Measurements from ENCODE around the gene ZBTB20.

GRCh38 chr3:114649331-114649730 lies 497.8 kb downstream of the ZBTB20 start:
- TF ChIP-seq ZNF8 (CRISPR knock-in tag; IDR thresholded peaks at IDR 0.05) (no peak), RARB (CRISPR knock-in tag; IDR thresholded peaks at IDR 0.05) (no peak), PATZ1 (CRISPR knock-in tag; IDR thresholded peaks at IDR 0.05; ENCODE audit: borderline replicate concordance) (no peak), OSR1 (CRISPR knock-in tag; IDR thresholded peaks at IDR 0.05) (no peak)

All from SK-N-SH treated with all-trans-retinoic acid at 6 μM for 48 hours (cell line).